Heart left ventricle (tissue), 13 donors: ENCODE measurements around the gene IL1F10.

Experiments
- POLR2A ChIP-seq, 2 donors: fragments of 450-650 bp; IDR thresholded peaks; one replicate each; pipeline ENCODE4 v1.6.1; 2017; ENCODE audit warnings: antibody characterized with exemption in 2 of 2, mild to moderate bottlenecking in 2 of 2, moderate library complexity in 2 of 2
- TF ChIP-seq, protein P1 (sequence below), 12 donors: fragments of 200-600 bp; sonication (generic) in 4 of 12; IDR thresholded peaks; one replicate each; pipeline versions ENCODE4 v1.5.0 to v1.8.0; 2018 to 2022; ENCODE audit warnings: antibody characterized with exemption in 12 of 12, mild to moderate bottlenecking in 5 of 12
- donor health status: ischemic (EF 13 %, LVEDD 7.1; RV severe dilation, severe dysfunction).
- donor health status: DM: no; HTN: yes; CAD: no.
- donor health status: DM: no; HTN: no; CAD: no.
- donor health status: ischemic (EF 25% LVEDD 6.9; RV normal size, moderate dysfunction).
- donor health status: ischemic (EF 25% LVEDD 5.7; RV mildly dilated, moderate dysfunction).
- donor health status: ischemic (EF 35%, LVEDD 5.7; RV mildly dilated, moderate dysfunction).
- donor health status: nonischemic (EF 11% LVEDD 7.7; RV severe dilation, severe dysfunction).
- donor health status: DM: yes; HTN: yes; CAD: no.
- donor health status: PGD.
- donor health status: ischemic (EF 29% LVEDD 5.4; RV normal size, mild dysfunction).
- donor health status: nonischemic (EF 23%, LVEDD 6.1; RV moderate dilation, normal function).

DNA sequence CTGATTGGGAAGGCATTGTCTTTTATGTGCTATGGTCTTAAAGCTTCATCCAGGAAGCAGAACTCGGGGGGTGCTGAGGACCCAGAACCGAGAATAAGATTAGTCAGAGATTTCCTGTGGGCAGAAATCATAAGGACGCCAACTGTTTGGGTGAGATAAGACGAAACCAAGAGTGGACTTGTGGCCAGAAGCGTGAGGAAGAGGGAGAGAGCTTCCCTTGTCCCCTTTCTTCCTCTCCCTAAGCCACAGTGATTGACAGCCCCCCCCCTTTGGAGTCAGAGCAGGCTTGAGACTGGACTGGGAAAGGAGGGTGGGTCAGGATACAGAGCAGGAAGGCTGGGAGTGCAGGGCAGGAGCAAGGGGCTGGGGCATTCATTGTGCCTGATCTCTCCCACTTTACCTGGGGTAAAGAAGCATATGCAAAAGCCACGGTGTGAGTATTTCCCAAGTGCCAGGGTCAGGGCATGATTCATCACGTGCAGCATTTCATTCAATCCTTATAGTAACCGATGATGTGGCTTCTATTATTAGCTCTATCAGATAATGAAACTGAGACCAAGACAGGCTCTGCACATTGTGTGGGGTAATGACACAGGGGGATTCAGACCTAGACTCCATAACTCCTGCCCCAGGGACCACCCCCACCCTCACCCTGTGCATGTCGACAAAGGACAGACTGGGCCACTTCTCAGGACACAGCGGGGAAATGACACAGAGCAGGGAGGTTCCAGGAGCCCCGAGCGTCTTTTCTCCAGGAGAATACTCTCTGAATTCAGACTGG lies 56.6 kb downstream of the IL1F10 start:
- TF ChIP-seq, protein P1, sequence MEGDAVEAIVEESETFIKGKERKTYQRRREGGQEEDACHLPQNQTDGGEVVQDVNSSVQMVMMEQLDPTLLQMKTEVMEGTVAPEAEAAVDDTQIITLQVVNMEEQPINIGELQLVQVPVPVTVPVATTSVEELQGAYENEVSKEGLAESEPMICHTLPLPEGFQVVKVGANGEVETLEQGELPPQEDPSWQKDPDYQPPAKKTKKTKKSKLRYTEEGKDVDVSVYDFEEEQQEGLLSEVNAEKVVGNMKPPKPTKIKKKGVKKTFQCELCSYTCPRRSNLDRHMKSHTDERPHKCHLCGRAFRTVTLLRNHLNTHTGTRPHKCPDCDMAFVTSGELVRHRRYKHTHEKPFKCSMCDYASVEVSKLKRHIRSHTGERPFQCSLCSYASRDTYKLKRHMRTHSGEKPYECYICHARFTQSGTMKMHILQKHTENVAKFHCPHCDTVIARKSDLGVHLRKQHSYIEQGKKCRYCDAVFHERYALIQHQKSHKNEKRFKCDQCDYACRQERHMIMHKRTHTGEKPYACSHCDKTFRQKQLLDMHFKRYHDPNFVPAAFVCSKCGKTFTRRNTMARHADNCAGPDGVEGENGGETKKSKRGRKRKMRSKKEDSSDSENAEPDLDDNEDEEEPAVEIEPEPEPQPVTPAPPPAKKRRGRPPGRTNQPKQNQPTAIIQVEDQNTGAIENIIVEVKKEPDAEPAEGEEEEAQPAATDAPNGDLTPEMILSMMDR (IDR thresholded peaks at IDR 0.05): no peak
- no peak for TF ChIP-seq POLR2A (IDR thresholded peaks at IDR 0.05)
